Lower lobe of right lung (tissue), 2 donors: ENCODE results near the gene ACOXL. TPM values are rescaled to one million over a fixed set of nuclear protein-coding genes. Genes with fewer than 3 reads are reported as not detected.

Source experiments
- ATAC-seq, 2 donors: fragments of 200-7000 bp; cut with Tn5 transposase; one replicate each; pipeline ENCODE4 v1.9.1; 2020 to 2022; ENCODE audit warnings: mild to moderate bottlenecking in 2 of 2, moderate library complexity in 2 of 2
- DNase-seq: peaks from one replicate; pipeline ENCODE4 v3.0.0-alpha.2; 2020
- H3K27ac ChIP-seq: fragments of 200-600 bp; one replicate; pipeline ENCODE4 v1.8.0; 2022
- H3K27me3 ChIP-seq: fragments of 200-600 bp; one replicate; pipeline ENCODE4 v1.8.0; 2022; ENCODE audit warnings: low read depth
- H3K36me3 ChIP-seq: fragments of 200-600 bp; one replicate; pipeline ENCODE4 v1.8.0; 2022; ENCODE audit warnings: mild to moderate bottlenecking
- H3K4me1 ChIP-seq: fragments of 200-600 bp; one replicate; pipeline ENCODE4 v1.8.0; 2022
- H3K4me3 ChIP-seq: fragments of 200-600 bp; one replicate; pipeline ENCODE4 v1.8.0; 2022; ENCODE audit warnings: mild to moderate bottlenecking
- H3K9me3 ChIP-seq: fragments of 200-600 bp; one replicate; pipeline ENCODE4 v1.8.0; 2022
- CTCF ChIP-seq: fragments of 200-600 bp; IDR thresholded peaks from one replicate; pipeline ENCODE4 v1.8.0; 2022; ENCODE audit warnings: antibody characterized with exemption, mild to moderate bottlenecking
- intact Hi-C: fragments of 100-400 bp; cut with DNase I; formaldehyde crosslinking; loops from one replicate; pipeline ENCODE4 v1.11.0; 2022
- total RNA-seq: library from RNA; stranded (reverse); fragmentation: NEBNext Ultra II Directional; extraction: Animal tissue kit (Norgen Biotek cat#: 25700); gene quantifications from one replicate; pipeline ENCODE4 v1.2.1, GENCODE V29; 2021
- donor health status: DM: no; HTN: yes; CAD: no; lungs with severe emphysema.

The ACOXL gene
- total RNA-seq, 1 donor from 2014 or later = 38.5 TPM

- Histone ChIP-seq H3K9me3 (no peaks in the 10 kb centered on the region), H3K27me3 (no peaks in the 10 kb centered on the region), H3K27ac (no peak overlapping the region), H3K36me3 (no peaks in the 10 kb centered on the region), H3K4me3 (no peak overlapping the region), H3K4me1 (peaks cover 11% of the 10 kb centered on the region)
- intact Hi-C loops = no loop called here
- TF ChIP-seq CTCF = no peak
- DNase-seq = no peak
- no peak for ATAC-seq
Measured at GRCh38 chr2:110718382-110718781, 14.0 kb upstream of the ACOXL start.

- H3K27me3 ChIP-seq = no peaks in the 10 kb centered on the region
- no peak overlapping the region for H3K27ac ChIP-seq
- no peak for TF ChIP-seq CTCF
- no peaks in the 10 kb centered on the region for H3K36me3 ChIP-seq
- no peaks in the 10 kb centered on the region for H3K9me3 ChIP-seq
- intact Hi-C loops = no loop called here
- peaks cover 11% of the 10 kb centered on the region for H3K4me1 ChIP-seq
- ATAC-seq = no peak
- DNase-seq = no peak
- no peak overlapping the region for H3K4me3 ChIP-seq
Measured at GRCh38 chr2:110718990-110719389, 13.4 kb upstream of the ACOXL start.

DNA sequence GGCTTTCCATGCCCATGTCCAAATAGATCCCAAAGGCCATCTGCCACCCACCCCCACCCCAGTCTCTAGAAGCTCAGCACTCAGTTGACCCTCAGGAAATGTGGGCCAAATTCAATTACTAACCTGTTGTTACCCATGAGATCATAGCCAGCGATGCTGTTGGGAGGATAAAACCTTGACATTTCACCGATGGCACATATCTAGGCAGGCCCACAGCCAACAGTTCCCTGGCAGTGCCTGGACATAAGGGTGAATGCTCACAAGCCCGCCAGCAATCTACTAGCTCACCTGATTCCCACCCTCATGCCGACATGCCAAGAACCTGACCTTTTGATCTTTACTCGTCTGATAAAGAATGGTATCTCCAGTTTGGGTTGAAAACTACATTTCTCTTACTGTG is 11.8 kb upstream of the ACOXL start:
- H3K9me3 ChIP-seq = no peaks in the 10 kb centered on the region
- H3K4me1 ChIP-seq = peaks cover 11% of the 10 kb centered on the region
- TF ChIP-seq CTCF = no peak
- H3K4me3 ChIP-seq = no peak overlapping the region
- no peaks in the 10 kb centered on the region for H3K27me3 ChIP-seq
- ATAC-seq (no peak), DNase-seq (no peak)
- H3K36me3 ChIP-seq = no peaks in the 10 kb centered on the region
- intact Hi-C loops = no loop called here
- H3K27ac ChIP-seq = no peak overlapping the region

GRCh38 chr2:110724820-110725219 is 7.6 kb upstream of the ACOXL start:
- no peak for TF ChIP-seq CTCF
- H3K4me3 ChIP-seq = no peak overlapping the region
- no peak for DNase-seq
- H3K36me3 ChIP-seq = no peaks in the 10 kb centered on the region
- no peak for ATAC-seq
- no peaks in the 10 kb centered on the region for H3K9me3 ChIP-seq
- no peaks in the 10 kb centered on the region for H3K27me3 ChIP-seq
- H3K4me1 ChIP-seq = no peaks in the 10 kb centered on the region
- H3K27ac ChIP-seq = no peak overlapping the region
- intact Hi-C loops = no loop called here

DNA sequence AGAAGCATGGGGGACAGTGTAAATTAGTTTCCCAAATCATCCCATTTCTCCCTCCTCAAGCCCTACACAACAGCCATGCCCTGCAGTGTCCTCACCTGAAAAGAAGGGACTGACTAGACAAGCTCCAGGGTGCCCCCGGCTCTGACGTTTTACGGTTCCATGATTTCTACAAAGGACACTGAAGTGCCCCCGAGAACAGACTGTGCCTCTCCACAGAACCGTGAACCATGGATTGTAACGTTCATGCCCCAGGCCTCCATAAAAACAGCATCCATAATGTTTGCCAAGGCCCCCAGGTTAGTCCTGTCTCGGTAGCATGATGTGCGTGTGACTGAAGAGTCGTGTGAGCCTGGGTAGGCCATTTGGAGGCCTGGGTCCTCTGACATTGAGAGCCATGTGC is 7.0 kb upstream of the ACOXL start:
- intact Hi-C loops = no loop called here
- Histone ChIP-seq H3K27me3 (no peaks in the 10 kb centered on the region), H3K4me3 (no peak overlapping the region), H3K4me1 (no peaks in the 10 kb centered on the region), H3K36me3 (no peaks in the 10 kb centered on the region), H3K9me3 (no peaks in the 10 kb centered on the region), H3K27ac (no peak overlapping the region)
- DNase-seq (no peak), ATAC-seq (no peak)
- TF ChIP-seq CTCF = no peak

- no peak overlapping the region for H3K27ac ChIP-seq
- H3K4me1 ChIP-seq = no peaks in the 10 kb centered on the region
- no peaks in the 10 kb centered on the region for H3K9me3 ChIP-seq
- no peak for DNase-seq
- no peaks in the 10 kb centered on the region for H3K27me3 ChIP-seq
- intact Hi-C loops = no loop called here
- ATAC-seq = no peak
- no peak overlapping the region for H3K4me3 ChIP-seq
- no peak for TF ChIP-seq CTCF
- H3K36me3 ChIP-seq = no peaks in the 10 kb centered on the region
Measured at GRCh38 chr2:110725859-110726258, 6.5 kb upstream of the ACOXL start.
